GM21526 (cell line): ENCODE measurements around the gene CABCOCO1.
"Not testable (repeated sequence)": the region's sequence is repeated elsewhere in the genome, so short reads cannot be mapped to it uniquely, and the experiment has no call there.

ENCODE experiments used
- ATAC-seq: cut with Tn5 transposase; IDR thresholded peaks from one replicate; pipeline ENCODE4 v1.9.1; 2021; ENCODE audit warnings: moderate library complexity; ENCODE audit not compliant: unreplicated experiment, low FRiP score

CABCOCO1 gene

GRCh38 chr10:61642150-61642571 is 20.6 kb upstream of the CABCOCO1 start:
- ATAC-seq = no peak

- no peak for ATAC-seq
Observed at GRCh38 chr10:61642676-61643075, 20.1 kb upstream of the CABCOCO1 start.

GRCh38 chr10:61643316-61643751 is 19.4 kb upstream of the CABCOCO1 start:
- ATAC-seq = no peak

GRCh38 chr10:61653699-61654098 is 9.0 kb upstream of the CABCOCO1 start:
- ATAC-seq = no peak

DNA sequence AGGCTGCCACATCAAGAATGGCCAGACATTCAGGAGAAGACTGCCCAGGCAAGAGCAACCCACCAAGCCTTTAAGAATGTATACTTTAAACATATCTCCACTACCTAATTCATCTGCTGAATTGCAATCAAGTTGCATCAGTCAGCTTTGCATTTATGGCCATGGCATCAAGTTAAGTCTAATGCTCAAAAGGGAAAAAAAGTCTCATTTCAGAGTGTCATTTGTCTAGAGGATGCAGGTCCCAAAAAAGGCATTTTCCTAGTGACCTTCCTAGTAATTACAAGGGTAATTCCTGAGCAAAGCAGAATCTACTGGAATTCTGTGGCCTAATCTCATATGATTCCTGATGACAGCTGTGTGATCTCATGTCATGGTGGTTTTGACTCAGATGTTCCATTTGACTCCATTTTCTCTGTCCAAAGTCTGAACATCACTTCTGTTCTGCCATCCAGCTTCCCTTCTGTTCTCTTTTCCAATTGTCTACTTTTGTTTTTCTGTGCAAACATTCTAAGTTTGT is 7.3 kb upstream of the CABCOCO1 start:
- ATAC-seq = no peak

- no peak for ATAC-seq
Observed at GRCh38 chr10:61663466-61663865, 737 bp downstream of the CABCOCO1 start.

DNA sequence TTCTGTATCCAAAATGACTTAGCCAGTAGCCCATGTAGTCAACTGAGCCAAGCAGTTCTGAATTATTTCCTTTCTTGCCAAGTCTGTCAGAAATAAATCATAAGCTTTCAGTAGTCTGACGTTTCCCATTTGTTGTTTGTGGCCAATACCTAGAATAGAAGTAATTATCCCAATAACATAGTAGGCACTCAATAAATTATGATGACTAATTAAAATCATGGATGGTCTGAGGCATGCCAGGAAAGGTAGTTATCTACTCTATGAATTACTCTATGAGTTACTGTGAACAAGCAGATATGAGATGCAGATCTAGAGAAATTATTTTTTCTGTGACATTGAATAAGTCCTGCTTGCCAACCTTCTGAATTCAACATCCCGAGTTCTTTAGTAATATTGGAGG is 2.3 kb downstream of the CABCOCO1 start:
- ATAC-seq = no peak

DNA sequence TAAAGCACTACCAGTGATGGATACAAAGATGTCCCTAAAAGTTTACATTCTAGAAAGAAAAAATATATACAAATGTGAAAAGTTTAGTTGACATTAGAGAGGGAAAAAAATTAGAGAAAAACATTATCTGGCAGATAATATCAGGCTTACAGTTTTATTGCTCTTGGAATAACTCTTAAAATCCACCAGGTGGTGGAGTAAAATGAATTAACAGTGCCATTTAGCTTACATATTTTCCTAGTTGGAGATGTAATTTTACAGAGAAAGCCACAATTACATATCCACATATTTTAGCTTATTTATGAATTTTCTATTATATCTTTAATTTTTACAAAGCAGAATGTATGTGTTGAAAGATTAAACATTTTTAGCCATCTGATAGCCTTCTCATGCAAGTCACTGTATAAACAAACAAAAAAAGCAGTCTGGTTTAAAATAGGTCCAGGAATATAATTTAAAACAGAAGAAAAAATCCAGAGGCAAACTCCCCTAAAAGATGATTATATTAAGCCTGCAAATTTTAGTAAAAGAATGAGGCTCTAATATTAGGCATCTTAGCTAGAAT is 6.5 kb downstream of the CABCOCO1 start:
- ATAC-seq = no peak

- ATAC-seq = no peak
Observed at GRCh38 chr10:61669849-61670248, 7.1 kb downstream of the CABCOCO1 start.

GRCh38 chr10:61673360-61673759 is 10.6 kb downstream of the CABCOCO1 start:
- no peak for ATAC-seq

DNA sequence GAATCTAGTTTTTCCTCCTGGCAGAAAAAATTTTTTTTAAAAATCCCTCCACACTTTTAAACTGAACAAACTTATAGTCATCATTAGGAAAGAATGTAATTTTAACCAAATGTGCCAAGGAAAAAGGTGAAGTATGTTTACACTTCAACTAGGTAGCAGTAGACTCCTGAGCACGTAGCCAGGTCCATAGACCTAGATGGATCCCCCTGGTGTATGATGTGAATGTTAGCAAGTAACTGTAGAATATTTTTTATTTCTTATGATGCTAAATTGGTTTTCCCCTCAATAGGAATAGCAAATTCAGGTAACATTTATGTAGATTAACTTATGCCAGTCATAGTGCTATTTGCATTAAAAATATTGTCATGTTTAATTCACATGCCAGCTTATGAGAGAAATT is 19.6 kb downstream of the CABCOCO1 start:
- no peak for ATAC-seq

DNA sequence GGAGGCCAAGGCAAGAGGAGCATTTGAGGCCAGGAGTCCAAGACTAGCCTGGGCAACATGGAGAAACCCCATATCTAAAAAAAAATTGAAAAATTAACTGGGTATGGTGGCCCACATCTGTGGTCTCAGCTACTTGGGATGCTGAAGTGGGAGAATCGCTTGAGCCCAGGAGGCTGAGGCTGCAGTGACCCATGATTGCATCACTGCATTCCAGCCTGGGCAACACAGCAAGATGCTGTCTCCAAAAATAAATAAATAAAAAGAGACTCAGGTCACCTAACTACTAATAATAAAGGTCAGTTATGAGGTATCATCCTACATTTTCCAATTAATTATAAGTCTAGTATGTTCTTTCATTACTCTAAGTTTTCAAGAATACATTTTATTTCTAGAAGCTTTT is 20.6 kb downstream of the CABCOCO1 start:
- no peak for ATAC-seq

DNA sequence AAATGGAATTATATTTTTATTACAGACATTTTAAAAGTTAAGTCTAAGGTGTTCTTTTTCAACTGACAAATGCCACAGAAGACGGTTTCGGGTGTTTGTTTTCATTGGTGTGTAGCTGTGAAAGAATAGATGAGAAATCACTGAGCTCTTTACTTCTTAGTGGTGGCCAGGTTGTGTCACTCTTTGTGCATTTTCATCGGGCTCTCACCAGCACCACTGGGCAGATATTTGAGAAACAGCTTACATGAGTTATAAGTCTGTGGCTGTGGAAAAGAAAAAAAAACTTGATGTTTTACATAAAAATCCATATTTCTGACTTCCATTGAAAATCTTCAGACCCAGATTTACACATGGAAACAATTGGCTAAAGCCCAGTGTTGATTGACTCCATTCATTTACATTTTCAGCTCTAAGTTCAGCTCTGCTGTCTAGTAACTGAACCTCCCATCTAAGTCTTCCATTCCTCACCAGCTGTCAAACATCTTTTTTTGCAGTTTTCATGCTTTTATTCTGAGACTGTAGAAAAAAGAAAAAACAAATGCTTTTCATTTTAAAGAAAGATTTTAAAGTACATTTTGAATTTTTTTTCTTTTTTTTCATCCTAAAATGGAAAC is 22.3 kb downstream of the CABCOCO1 start:
- no peak for ATAC-seq

DNA sequence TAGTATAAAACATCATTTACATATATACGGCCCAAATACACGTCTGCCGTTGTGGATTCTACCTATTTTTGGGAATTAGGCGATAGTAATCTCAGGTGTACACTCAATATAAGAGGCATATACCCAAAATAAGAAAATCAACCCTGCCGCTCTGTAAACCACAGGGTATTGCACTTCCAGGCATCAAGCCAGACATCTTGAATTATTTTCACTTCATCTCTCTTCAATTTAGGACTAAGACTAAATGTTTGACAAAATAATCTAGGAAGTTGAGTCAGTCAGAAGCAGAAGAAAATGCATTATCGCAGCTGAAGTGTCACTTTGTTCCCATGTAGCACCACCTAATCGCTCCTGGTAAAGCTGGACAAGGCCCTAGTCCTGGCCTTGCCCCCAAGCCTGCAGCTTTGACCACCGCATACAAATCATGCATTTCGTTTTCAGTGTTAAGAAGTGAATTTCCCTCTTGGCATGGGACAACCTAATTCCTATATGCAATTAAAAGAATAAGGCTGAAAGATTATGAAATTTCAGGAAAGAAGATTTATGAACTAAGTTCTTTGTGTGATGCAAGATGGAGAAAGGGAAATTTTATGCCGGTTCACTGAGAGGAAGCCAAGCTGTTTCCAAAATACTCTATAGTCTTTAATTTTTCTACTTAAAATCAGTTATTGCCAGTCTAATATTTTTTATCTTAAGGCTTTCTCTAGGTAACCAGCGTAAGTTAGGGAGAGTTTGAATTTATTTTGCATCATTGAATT is 26.0 kb downstream of the CABCOCO1 start:
- ATAC-seq = no peak

GRCh38 chr10:61691667-61692066 is 28.9 kb downstream of the CABCOCO1 start:
- not testable (repeated sequence) for ATAC-seq

DNA sequence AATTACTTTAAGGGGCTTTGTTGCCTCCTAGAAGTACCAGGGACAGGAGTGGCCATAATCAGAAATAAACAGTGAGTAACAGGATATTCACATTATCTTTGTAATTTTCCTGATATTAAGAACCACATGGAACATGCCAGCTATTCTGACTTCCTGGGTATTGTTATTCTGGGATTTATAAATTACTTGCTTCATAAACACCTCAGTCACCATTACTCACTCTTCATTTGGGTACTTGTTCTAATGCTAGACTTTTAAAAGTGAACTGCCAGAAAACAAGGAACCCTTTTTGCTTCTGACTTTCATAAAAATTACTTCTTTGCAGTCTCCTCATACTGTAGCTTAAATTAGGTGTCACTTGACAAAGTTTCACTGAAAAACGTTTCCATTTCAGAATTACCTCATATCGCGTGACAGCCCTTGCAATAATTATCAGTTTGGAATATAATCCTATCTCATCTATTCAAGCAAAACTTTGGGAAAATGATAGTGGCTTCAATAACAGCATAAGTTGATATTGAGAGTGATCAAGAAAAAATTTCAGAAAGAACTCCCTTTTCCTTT is 29.8 kb downstream of the CABCOCO1 start:
- ATAC-seq = no peak

DNA sequence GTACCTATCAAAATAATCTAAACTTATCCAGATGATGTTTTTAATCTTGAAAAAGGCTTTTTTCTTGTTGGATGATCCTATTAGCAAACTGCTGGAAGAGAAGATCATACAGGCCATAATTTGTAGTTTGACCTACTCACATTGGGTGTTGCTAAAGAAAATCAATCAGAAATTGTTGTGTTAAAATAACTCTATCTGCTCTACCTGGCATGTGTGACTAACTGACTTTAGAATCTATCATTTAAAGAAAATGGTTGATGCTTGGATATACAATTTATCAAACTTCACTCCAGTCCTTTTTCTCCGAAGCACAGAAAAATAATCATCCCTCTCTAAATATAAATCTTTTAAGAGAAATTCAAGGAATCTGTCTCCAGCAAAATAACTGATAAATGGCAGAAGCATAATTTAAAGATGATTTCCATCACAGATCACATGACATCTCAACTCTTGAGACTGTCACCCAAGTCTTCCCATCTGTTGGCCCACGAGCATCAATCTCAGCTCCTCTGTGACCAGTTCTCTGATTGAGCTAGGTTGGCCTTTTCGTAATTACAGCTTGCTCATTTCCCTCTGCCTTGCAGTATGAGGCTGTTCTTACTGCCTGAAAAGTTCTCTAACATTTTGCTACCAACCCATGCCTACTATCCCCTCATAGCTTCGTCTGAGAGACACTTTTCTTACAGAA is 36.4 kb downstream of the CABCOCO1 start:
- no peak for ATAC-seq

- ATAC-seq = no peak
Observed at GRCh38 chr10:61701055-61701705, 38.5 kb downstream of the CABCOCO1 start.

GRCh38 chr10:61701706-61702105 is 39.0 kb downstream of the CABCOCO1 start:
- no peak for ATAC-seq

GRCh38 chr10:61702584-61702983 is 39.9 kb downstream of the CABCOCO1 start:
- ATAC-seq = no peak
